Posterior vena cava (tissue), 2 donors: ENCODE measurements around the gene CDH5. TPM values are rescaled to one million over a fixed set of nuclear protein-coding genes. Genes with fewer than 3 reads are reported as not detected.
"Not testable (repeated sequence)": the region's sequence is repeated elsewhere in the genome, so short reads cannot be mapped to it uniquely, and the experiment has no call there.

Experiments
- DNase-seq: peaks from one replicate; pipeline ENCODE4 v3.0.0-alpha.2; 2020; ENCODE audit warnings: low spot score
- intact Hi-C, 2 donors: fragments of 100-400 bp; cut with DNase I; formaldehyde crosslinking; loops; one replicate each; pipeline versions ENCODE4 v1.14.1 to v1.14.2; 2022 to 2023
- total RNA-seq, 2 donors: library from RNA; stranded (reverse); fragmentation: NEBNext Ultra II Directional; extraction: Animal tissue kit (Norgen Biotek cat#: 25700); gene quantifications; one replicate each; pipeline ENCODE4 v1.2.1, GENCODE V29; 2021
- donor health status: DM: yes; HTN: yes; CAD: no.
- donor health status: DM: yes; HTN: yes; CAD: no.

The CDH5 gene
- total RNA-seq, 2 donors from 2014 or later: 43.1 to 50.2 TPM

- intact Hi-C loops: no loop called here
- no peak for DNase-seq
Measured at GRCh38 chr16:66442502-66443268, 76.2 kb downstream of the CDH5 start.

- no peak for DNase-seq
- intact Hi-C loops: no loop called here
Measured at GRCh38 chr16:66443269-66443652, 76.8 kb downstream of the CDH5 start.

- DNase-seq: no peak
- intact Hi-C loops: no loop called here
Measured at GRCh38 chr16:66444049-66444481, 77.6 kb downstream of the CDH5 start.

- DNase-seq: no peak
- intact Hi-C loops: no loop called here
Measured at GRCh38 chr16:66446737-66447136, 80.2 kb downstream of the CDH5 start.

GRCh38 chr16:66447491-66447890, 81.0 kb downstream of the CDH5 start:
- no peak for DNase-seq
- intact Hi-C loops: no loop called here

- intact Hi-C loops: no loop called here
- no peak for DNase-seq
Measured at GRCh38 chr16:66451548-66451947, 85.1 kb downstream of the CDH5 start.

GRCh38 chr16:66453230-66453629, 86.7 kb downstream of the CDH5 start:
- DNase-seq, intact Hi-C loops: not testable (repeated sequence)

Other genes with a start within 250 kb of the CDH5 start
- gene BEAN1, start 60.6 kb downstream of the CDH5 start, total RNA-seq: under 1 TPM; 0.42 to 0.48 TPM
- 10 to 100 TPM; 23.6 to 37.2 TPM for gene TK2, start 183.4 kb downstream of the CDH5 start, total RNA-seq
- gene CKLF, start 185.9 kb downstream of the CDH5 start, total RNA-seq: 10 to 100 TPM; 22.0 to 25.4 TPM
- gene CMTM1, start 199.7 kb downstream of the CDH5 start, total RNA-seq: 1 to 10 TPM; 2.1 to 3.1 TPM
- under 1 TPM in 1 of 2 donors, not detected in 1; 0.38 TPM for gene CMTM2, start 212.8 kb downstream of the CDH5 start, total RNA-seq
- 10 to 100 TPM; 25.8 to 29.7 TPM for gene CMTM3, start 238.0 kb downstream of the CDH5 start, total RNA-seq